ENCODE data around the gene PEAK3. TPM values are rescaled to one million over a fixed set of nuclear protein-coding genes. Genes with fewer than 3 reads are reported as not detected.
"Not testable (repeated sequence)": the region's sequence is repeated elsewhere in the genome, so short reads cannot be mapped to it uniquely, and the experiment has no call there.

The PEAK3 gene
- total and polyA plus RNA-seq, 5 donors, result 0.84 to 3.1 (median 1.5) TPM

GRCh38 chr19:2288818-2289713, 7.1 kb upstream of the PEAK3 start:
- WGBS, result 57% methylated on average over 28 of the region's 28 CpGs
- Histone ChIP-seq H3K27ac (ENCODE audit: low read length) (no peak overlapping the region), H3K27me3 (ENCODE audit: control insufficient read depth, insufficient read depth) (no peaks in the 10 kb centered on the region), H3K9me3 (ENCODE audit: control insufficient read depth, low read length) (no peaks in the 10 kb centered on the region), H3K4me1 (ENCODE audit: control insufficient read depth, insufficient read depth, low read length) (peaks cover 2% of the 10 kb centered on the region), H3K4me3 (ENCODE audit: low read length) (peak overlapping the region; percentile 12)
- intact Hi-C loops (cut with DNase I), result loop anchor here in 1 of 4 donors (10.0 kb wide), 1 partner anchor 106 kb away; no protein-coding TSS in a partner anchor
- peak in 1 of 2 donors; percentile 4 for ATAC-seq
- no peak for DNase-seq

- peaks cover 2% of the 10 kb centered on the region for H3K4me1 ChIP-seq (ENCODE audit: control insufficient read depth, insufficient read depth, low read length)
- no peaks in the 10 kb centered on the region for H3K9me3 ChIP-seq (ENCODE audit: control insufficient read depth, low read length)
- 86% methylated on average over 17 of the region's 17 CpGs for WGBS
- no peak overlapping the region for H3K27ac ChIP-seq (ENCODE audit: low read length)
- no peak overlapping the region for H3K4me3 ChIP-seq (ENCODE audit: low read length)
- ATAC-seq (no peak), DNase-seq (peak in 1 of 3 donors; percentile 41)
- intact Hi-C loops (cut with DNase I), result loop anchor here in 1 of 4 donors (10.0 kb wide), 1 partner anchor 106 kb away; no protein-coding TSS in a partner anchor
- no peaks in the 10 kb centered on the region for H3K27me3 ChIP-seq (ENCODE audit: control insufficient read depth, insufficient read depth)
Measured at GRCh38 chr19:2288338-2288817, 6.4 kb upstream of the PEAK3 start.

GRCh38 chr19:2287585-2288337, 5.8 kb upstream of the PEAK3 start:
- peaks cover 2% of the 10 kb centered on the region for H3K4me1 ChIP-seq (ENCODE audit: control insufficient read depth, insufficient read depth, low read length)
- no peaks in the 10 kb centered on the region for H3K9me3 ChIP-seq (ENCODE audit: control insufficient read depth, low read length)
- no peak for DNase-seq
- no peak overlapping the region for H3K4me3 ChIP-seq (ENCODE audit: low read length)
- H3K27ac ChIP-seq (ENCODE audit: low read length), result no peak overlapping the region
- 76% methylated on average over 13 of the region's 13 CpGs for WGBS
- no peaks in the 10 kb centered on the region for H3K27me3 ChIP-seq (ENCODE audit: control insufficient read depth, insufficient read depth)
- intact Hi-C loops (cut with DNase I), result loop anchor here in 1 of 4 donors (10.0 kb wide), 1 partner anchor 107 kb away; no protein-coding TSS in a partner anchor
- no peak for ATAC-seq

GRCh38 chr19:2286402-2287140, 4.6 kb upstream of the PEAK3 start:
- ATAC-seq, result no peak
- Histone ChIP-seq H3K4me1 (ENCODE audit: control insufficient read depth, insufficient read depth, low read length) (peaks cover 4% of the 10 kb centered on the region), H3K4me3 (ENCODE audit: low read length) (no peak overlapping the region), H3K27me3 (ENCODE audit: control insufficient read depth, insufficient read depth) (no peaks in the 10 kb centered on the region), H3K27ac (ENCODE audit: low read length) (no peak overlapping the region), H3K9me3 (ENCODE audit: control insufficient read depth, low read length) (no peaks in the 10 kb centered on the region)
- peak in 1 of 3 donors; percentile 46 for DNase-seq
- WGBS, result 85% methylated on average over 20 of the region's 20 CpGs
- intact Hi-C loops (cut with DNase I), result loop anchor here in 1 of 4 donors (10.0 kb wide), 1 partner anchor 108 kb away; no protein-coding TSS in a partner anchor

- ATAC-seq (no peak), DNase-seq (no peak)
- H3K9me3 ChIP-seq (ENCODE audit: control insufficient read depth, low read length), result no peaks in the 10 kb centered on the region
- H3K27ac ChIP-seq (ENCODE audit: low read length), result no peak overlapping the region
- intact Hi-C loops (cut with DNase I), result loop anchor here in 1 of 4 donors (10.0 kb wide), 1 partner anchor 111 kb away; no protein-coding TSS in a partner anchor
- H3K27me3 ChIP-seq (ENCODE audit: control insufficient read depth, insufficient read depth), result no peaks in the 10 kb centered on the region
- peaks cover 3% of the 10 kb centered on the region for H3K4me1 ChIP-seq (ENCODE audit: control insufficient read depth, insufficient read depth, low read length)
- H3K4me3 ChIP-seq (ENCODE audit: low read length), result no peak overlapping the region
- 96% methylated on average over 8 of the region's 8 CpGs for WGBS
Measured at GRCh38 chr19:2283835-2284507, 2.0 kb upstream of the PEAK3 start.

GRCh38 chr19:2282862-2283237, 875 bp upstream of the PEAK3 start:
- 70% methylated on average over 11 of the region's 11 CpGs for WGBS
- no peak for DNase-seq
- no peak for ATAC-seq
- no peaks in the 10 kb centered on the region for H3K9me3 ChIP-seq (ENCODE audit: control insufficient read depth, low read length)
- peaks cover 3% of the 10 kb centered on the region for H3K4me1 ChIP-seq (ENCODE audit: control insufficient read depth, insufficient read depth, low read length)
- no peak overlapping the region for H3K4me3 ChIP-seq (ENCODE audit: low read length)
- intact Hi-C loops (cut with DNase I), result loop anchor here in 1 of 4 donors (10.0 kb wide), 1 partner anchor 112 kb away; no protein-coding TSS in a partner anchor
- H3K27ac ChIP-seq (ENCODE audit: low read length), result no peak overlapping the region
- no peaks in the 10 kb centered on the region for H3K27me3 ChIP-seq (ENCODE audit: control insufficient read depth, insufficient read depth)

- DNase-seq; H3K9me3 ChIP-seq (ENCODE audit: control insufficient read depth, low read length); H3K27me3 ChIP-seq (ENCODE audit: control insufficient read depth, insufficient read depth); H3K4me1 ChIP-seq (ENCODE audit: control insufficient read depth, insufficient read depth, low read length); H3K27ac ChIP-seq (ENCODE audit: low read length); ATAC-seq: not testable (repeated sequence)
- WGBS, result 22% methylated on average over 16 of the region's 16 CpGs
- intact Hi-C loops (cut with DNase I), result loop anchor here in 1 of 4 donors (10.0 kb wide), 1 partner anchor 113 kb away; no protein-coding TSS in a partner anchor
- peak overlapping the region; percentile 51 for H3K4me3 ChIP-seq (ENCODE audit: low read length)
Measured at GRCh38 chr19:2281265-2282061, 512 bp downstream of the PEAK3 start.

- 76% methylated on average over 26 of the region's 26 CpGs for WGBS
- DNase-seq (peak in 1 of 3 donors; percentile 65), ATAC-seq (no peak)
- Histone ChIP-seq H3K27ac (ENCODE audit: low read length) (no peak overlapping the region), H3K4me3 (ENCODE audit: low read length) (no peak overlapping the region), H3K27me3 (ENCODE audit: control insufficient read depth, insufficient read depth) (no peaks in the 10 kb centered on the region), H3K4me1 (ENCODE audit: control insufficient read depth, insufficient read depth, low read length) (peaks cover 3% of the 10 kb centered on the region), H3K9me3 (ENCODE audit: control insufficient read depth, low read length) (no peaks in the 10 kb centered on the region)
- intact Hi-C loops (cut with DNase I), result loop anchor here in 1 of 4 donors (10.0 kb wide), 1 partner anchor 114 kb away; no protein-coding TSS in a partner anchor
Measured at GRCh38 chr19:2280633-2281264, 1.2 kb downstream of the PEAK3 start.

- intact Hi-C loops (cut with DNase I), result no loop called here
- Histone ChIP-seq H3K27ac (ENCODE audit: low read length) (no peak overlapping the region), H3K4me1 (ENCODE audit: control insufficient read depth, insufficient read depth, low read length) (peaks cover 5% of the 10 kb centered on the region), H3K9me3 (ENCODE audit: control insufficient read depth, low read length) (no peaks in the 10 kb centered on the region), H3K27me3 (ENCODE audit: control insufficient read depth, insufficient read depth) (no peaks in the 10 kb centered on the region), H3K4me3 (ENCODE audit: low read length) (no peak overlapping the region)
- ATAC-seq (no peak), DNase-seq (no peak)
- WGBS, result 89% methylated on average over 33 of the region's 33 CpGs
Measured at GRCh38 chr19:2278459-2279158, 3.4 kb downstream of the PEAK3 start.

All from right cardiac atrium (tissue), 5 donors.